Stimulated activated CD4-positive, alpha-beta T cell treated with anti-CD3 and anti-CD28 coated beads, Interleukin-2, amount 100 ng/mL, for 48 hours (primary cell): ENCODE measurements around the gene TEX22.

Experiments used
- DNase-seq, 2 donors: peaks; one replicate each; pipeline ENCODE4 v3.0.0-alpha.2; 2020

The TEX22 gene

GRCh38 chr14:105409364-105409763 lies 11.0 kb downstream of the TEX22 start:
- DNase-seq: no peak

GRCh38 chr14:105410642-105411016 lies 12.3 kb downstream of the TEX22 start:
- DNase-seq: no peak

GRCh38 chr14:105411017-105411941 lies 12.9 kb downstream of the TEX22 start:
- no peak for DNase-seq

- no peak for DNase-seq
Measured at GRCh38 chr14:105411985-105412770, 13.8 kb downstream of the TEX22 start.

- no peak for DNase-seq
Measured at GRCh38 chr14:105412771-105413543, 14.6 kb downstream of the TEX22 start.

GRCh38 chr14:105413544-105413886 lies 15.2 kb downstream of the TEX22 start:
- no peak for DNase-seq

- DNase-seq: peak; percentile 58 to 73
Measured at GRCh38 chr14:105414456-105415371, 16.4 kb downstream of the TEX22 start.

GRCh38 chr14:105415481-105416428 lies 17.4 kb downstream of the TEX22 start:
- DNase-seq: no peak

- DNase-seq: no peak
Measured at GRCh38 chr14:105416671-105417070, 18.3 kb downstream of the TEX22 start.

- no peak for DNase-seq
Measured at GRCh38 chr14:105417690-105418121, 19.4 kb downstream of the TEX22 start.

- DNase-seq: no peak
Measured at GRCh38 chr14:105418269-105419194, 20.2 kb downstream of the TEX22 start.

GRCh38 chr14:105419195-105420091 lies 21.1 kb downstream of the TEX22 start, which contains the start of gene MTA1:
Gene MTA1, plus strand, starts transcription at chr14:105419827. Its CDS starts 209 bp downstream, at chr14:105420036.
- peak in 1 of 2 donors; percentile 51 for DNase-seq

GRCh38 chr14:105420101-105420973 lies 22.0 kb downstream of the TEX22 start:
- no peak for DNase-seq

GRCh38 chr14:105420974-105421674 lies 22.8 kb downstream of the TEX22 start:
- DNase-seq: no peak

GRCh38 chr14:105421723-105422615 lies 23.6 kb downstream of the TEX22 start:
- DNase-seq: no peak
